Myocyte (in vitro differentiated cells): Measurements from ENCODE around the gene BRINP3. TPM values are rescaled to one million over a fixed set of nuclear protein-coding genes. Genes with fewer than 3 reads are reported as not detected.
"Not testable (repeated sequence)": the region's sequence is repeated elsewhere in the genome, so short reads cannot be mapped to it uniquely, and the experiment has no call there.

ENCODE experiments used
- DNase-seq: peaks from one replicate; pipeline ENCODE4 v3.0.0-alpha.2; 2012; ENCODE audit warnings: low read depth
- total RNA-seq: library from RNA; depleted of rRNA; stranded (reverse); fragments of >200 nt; gene quantifications from 2 replicates; pipeline ENCODE4 v1.2.3, GENCODE V29; 2014

BRINP3 gene
- total RNA-seq, 1 donor from 2014 or later: 0.08 TPM

GRCh38 chr1:190124068-190124467 is 353.6 kb downstream of the BRINP3 start:
- no peak for DNase-seq

GRCh38 chr1:190120564-190120963 is 357.1 kb downstream of the BRINP3 start:
- not testable (repeated sequence) for DNase-seq

GRCh38 chr1:190119683-190120082 is 358.0 kb downstream of the BRINP3 start:
- peak; percentile 17 for DNase-seq

GRCh38 chr1:190116921-190117320 is 360.7 kb downstream of the BRINP3 start:
- no peak for DNase-seq

- no peak for DNase-seq
Observed at GRCh38 chr1:190104961-190105360, 372.7 kb downstream of the BRINP3 start.

- DNase-seq: no peak
Observed at GRCh38 chr1:190102757-190103326, 374.8 kb downstream of the BRINP3 start.

- no peak for DNase-seq
Observed at GRCh38 chr1:190101756-190102155, 375.9 kb downstream of the BRINP3 start.

- no peak for DNase-seq
Observed at GRCh38 chr1:190098756-190099155, 378.9 kb downstream of the BRINP3 start.

GRCh38 chr1:190098107-190098506 is 379.6 kb downstream of the BRINP3 start:
- no peak for DNase-seq

GRCh38 chr1:190095596-190095995 is 382.1 kb downstream of the BRINP3 start:
- DNase-seq: no peak

- DNase-seq: no peak
Observed at GRCh38 chr1:190084552-190084951, 393.1 kb downstream of the BRINP3 start.

- no peak for DNase-seq
Observed at GRCh38 chr1:190068304-190068703, 409.4 kb downstream of the BRINP3 start.

- DNase-seq: peak; percentile 29
Observed at GRCh38 chr1:190067592-190067991, 410.1 kb downstream of the BRINP3 start.

- DNase-seq: no peak
Observed at GRCh38 chr1:190066011-190066410, 411.7 kb downstream of the BRINP3 start.

- no peak for DNase-seq
Observed at GRCh38 chr1:190049314-190049713, 428.4 kb downstream of the BRINP3 start.
